ENCODE data around the gene ZXDC. TPM values are rescaled to one million over a fixed set of nuclear protein-coding genes. Genes with fewer than 3 reads are reported as not detected.

Gene ZXDC
- total RNA-seq, 1 experiment from 2014 or later, result 33.3 TPM

DNA sequence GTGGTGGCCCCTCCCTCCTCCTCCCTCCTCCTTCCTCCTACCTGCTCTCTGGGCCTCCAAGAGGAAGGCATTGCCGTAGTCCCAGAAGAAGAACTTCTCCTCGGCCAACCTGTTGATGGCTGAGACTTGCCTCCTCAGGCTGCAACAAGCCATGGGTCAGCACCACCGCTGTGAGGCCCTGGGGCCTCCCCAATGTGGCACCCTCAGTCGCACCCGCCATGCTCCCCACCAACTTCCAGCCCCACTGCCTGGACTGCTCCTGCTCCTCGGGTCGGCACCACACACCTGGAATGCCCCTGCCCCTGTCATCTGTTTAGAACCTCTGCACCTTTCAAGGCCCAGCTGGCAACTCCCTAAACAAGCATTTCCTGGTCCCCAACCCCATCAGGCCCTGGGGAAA, 24.3 kb upstream of the ZXDC start:
- intact Hi-C loops (cut with micrococcal nuclease; ENCODE audit: unreplicated experiment) (no loop called here), in situ Hi-C loops (cut with HindIII; ENCODE audit: low pct_unique_long_range_greater_than_20kb, low sequenced_read_pairs) (no loop called here)
- TF ChIP-seq SIN3A (IDR thresholded peaks at IDR 0.05; ENCODE audit: borderline replicate concordance, insufficient read depth, low read depth, low read length) (no peak), POLR2AphosphoS5 (IDR thresholded peaks at IDR 0.05; ENCODE audit: low read depth, low read length) (no peak), TCF7L2 (IDR thresholded peaks at IDR 0.05; ENCODE audit: low read depth, low read length) (no peak)
- TF ChIP-seq, protein P1, sequence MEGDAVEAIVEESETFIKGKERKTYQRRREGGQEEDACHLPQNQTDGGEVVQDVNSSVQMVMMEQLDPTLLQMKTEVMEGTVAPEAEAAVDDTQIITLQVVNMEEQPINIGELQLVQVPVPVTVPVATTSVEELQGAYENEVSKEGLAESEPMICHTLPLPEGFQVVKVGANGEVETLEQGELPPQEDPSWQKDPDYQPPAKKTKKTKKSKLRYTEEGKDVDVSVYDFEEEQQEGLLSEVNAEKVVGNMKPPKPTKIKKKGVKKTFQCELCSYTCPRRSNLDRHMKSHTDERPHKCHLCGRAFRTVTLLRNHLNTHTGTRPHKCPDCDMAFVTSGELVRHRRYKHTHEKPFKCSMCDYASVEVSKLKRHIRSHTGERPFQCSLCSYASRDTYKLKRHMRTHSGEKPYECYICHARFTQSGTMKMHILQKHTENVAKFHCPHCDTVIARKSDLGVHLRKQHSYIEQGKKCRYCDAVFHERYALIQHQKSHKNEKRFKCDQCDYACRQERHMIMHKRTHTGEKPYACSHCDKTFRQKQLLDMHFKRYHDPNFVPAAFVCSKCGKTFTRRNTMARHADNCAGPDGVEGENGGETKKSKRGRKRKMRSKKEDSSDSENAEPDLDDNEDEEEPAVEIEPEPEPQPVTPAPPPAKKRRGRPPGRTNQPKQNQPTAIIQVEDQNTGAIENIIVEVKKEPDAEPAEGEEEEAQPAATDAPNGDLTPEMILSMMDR (IDR thresholded peaks at IDR 0.05), result no peak
- TF ChIP-seq, protein P2, sequence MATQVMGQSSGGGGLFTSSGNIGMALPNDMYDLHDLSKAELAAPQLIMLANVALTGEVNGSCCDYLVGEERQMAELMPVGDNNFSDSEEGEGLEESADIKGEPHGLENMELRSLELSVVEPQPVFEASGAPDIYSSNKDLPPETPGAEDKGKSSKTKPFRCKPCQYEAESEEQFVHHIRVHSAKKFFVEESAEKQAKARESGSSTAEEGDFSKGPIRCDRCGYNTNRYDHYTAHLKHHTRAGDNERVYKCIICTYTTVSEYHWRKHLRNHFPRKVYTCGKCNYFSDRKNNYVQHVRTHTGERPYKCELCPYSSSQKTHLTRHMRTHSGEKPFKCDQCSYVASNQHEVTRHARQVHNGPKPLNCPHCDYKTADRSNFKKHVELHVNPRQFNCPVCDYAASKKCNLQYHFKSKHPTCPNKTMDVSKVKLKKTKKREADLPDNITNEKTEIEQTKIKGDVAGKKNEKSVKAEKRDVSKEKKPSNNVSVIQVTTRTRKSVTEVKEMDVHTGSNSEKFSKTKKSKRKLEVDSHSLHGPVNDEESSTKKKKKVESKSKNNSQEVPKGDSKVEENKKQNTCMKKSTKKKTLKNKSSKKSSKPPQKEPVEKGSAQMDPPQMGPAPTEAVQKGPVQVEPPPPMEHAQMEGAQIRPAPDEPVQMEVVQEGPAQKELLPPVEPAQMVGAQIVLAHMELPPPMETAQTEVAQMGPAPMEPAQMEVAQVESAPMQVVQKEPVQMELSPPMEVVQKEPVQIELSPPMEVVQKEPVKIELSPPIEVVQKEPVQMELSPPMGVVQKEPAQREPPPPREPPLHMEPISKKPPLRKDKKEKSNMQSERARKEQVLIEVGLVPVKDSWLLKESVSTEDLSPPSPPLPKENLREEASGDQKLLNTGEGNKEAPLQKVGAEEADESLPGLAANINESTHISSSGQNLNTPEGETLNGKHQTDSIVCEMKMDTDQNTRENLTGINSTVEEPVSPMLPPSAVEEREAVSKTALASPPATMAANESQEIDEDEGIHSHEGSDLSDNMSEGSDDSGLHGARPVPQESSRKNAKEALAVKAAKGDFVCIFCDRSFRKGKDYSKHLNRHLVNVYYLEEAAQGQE (IDR thresholded peaks at IDR 0.05; ENCODE audit: insufficient read depth in 1 of 2, low read depth in 2 of 2, low read length in 1 of 2), result no peak
- ChIA-PET CTCF (no interaction called here), POLR2A (no interaction called here)
- BruUV-seq (replicated peaks), result no TSS peak
- H3K36me3 ChIP-seq (ENCODE audit: control insufficient read depth, insufficient read depth, low read length), result no peaks in the 10 kb centered on the region
- no peak overlapping the region for H3K27ac ChIP-seq (ENCODE audit: low read length)
- H3K27me3 ChIP-seq (ENCODE audit: control insufficient read depth, insufficient read depth, low read length), result peaks cover 7% of the 10 kb centered on the region
- no peaks in the 10 kb centered on the region for H3K9me3 ChIP-seq (ENCODE audit: control insufficient read depth, insufficient read depth, low read depth, low read length)
- ATAC-seq (no peak), DNase-seq (ENCODE audit: low read depth, low spot score) (no peak)
- no peak overlapping the region for H3K4me3 ChIP-seq (ENCODE audit: low read depth in 2 of 2, low read length in 2 of 2)
- H3K4me1 ChIP-seq (ENCODE audit: control insufficient read depth, insufficient read depth, low read length), result no peaks in the 10 kb centered on the region; the same call in 1 of the 2 replicates

DNA sequence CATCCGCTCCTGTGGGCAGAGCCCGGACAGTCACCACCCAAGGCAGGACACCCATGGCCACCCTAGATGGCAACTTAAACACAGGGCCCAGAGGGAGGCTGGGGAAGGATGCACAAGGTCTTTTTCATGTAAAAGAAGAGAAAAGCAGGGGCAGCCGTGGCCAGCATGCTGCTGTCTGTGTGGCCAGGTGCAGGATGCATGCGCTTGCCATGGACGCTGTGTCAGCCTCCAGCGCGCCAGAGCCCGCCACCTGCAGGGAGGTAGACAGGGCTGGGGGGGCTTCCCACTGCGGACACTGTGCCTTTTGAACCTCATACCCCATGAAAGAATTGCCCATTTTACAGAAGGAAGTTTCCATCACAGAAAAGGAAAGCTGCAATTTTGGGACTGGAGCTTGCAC, 23.7 kb upstream of the ZXDC start:
- H3K27ac ChIP-seq (ENCODE audit: low read length), result no peak overlapping the region
- H3K36me3 ChIP-seq (ENCODE audit: control insufficient read depth, insufficient read depth, low read length), result no peaks in the 10 kb centered on the region
- DNase-seq (ENCODE audit: low read depth, low spot score) (no peak), ATAC-seq (no peak)
- ChIA-PET POLR2A (no interaction called here), CTCF (no interaction called here)
- TF ChIP-seq, protein P2 (IDR thresholded peaks at IDR 0.05; ENCODE audit: insufficient read depth in 1 of 2, low read depth in 2 of 2, low read length in 1 of 2), result no peak
- TF ChIP-seq SIN3A (IDR thresholded peaks at IDR 0.05; ENCODE audit: borderline replicate concordance, insufficient read depth, low read depth, low read length) (no peak), POLR2AphosphoS5 (IDR thresholded peaks at IDR 0.05; ENCODE audit: low read depth, low read length) (no peak), TCF7L2 (IDR thresholded peaks at IDR 0.05; ENCODE audit: low read depth, low read length) (no peak)
- TF ChIP-seq, protein P1 (IDR thresholded peaks at IDR 0.05), result no peak
- no peaks in the 10 kb centered on the region for H3K9me3 ChIP-seq (ENCODE audit: control insufficient read depth, insufficient read depth, low read depth, low read length)
- in situ Hi-C loops (cut with HindIII; ENCODE audit: low pct_unique_long_range_greater_than_20kb, low sequenced_read_pairs) (no loop called here), intact Hi-C loops (cut with micrococcal nuclease; ENCODE audit: unreplicated experiment) (no loop called here)
- H3K4me1 ChIP-seq (ENCODE audit: control insufficient read depth, insufficient read depth, low read length), result no peaks in the 10 kb centered on the region; the same call in 1 of the 2 replicates
- H3K4me3 ChIP-seq (ENCODE audit: low read depth in 2 of 2, low read length in 2 of 2), result no peak overlapping the region
- no TSS peak for BruUV-seq (replicated peaks)
- peaks cover 3% of the 10 kb centered on the region; the same call in 1 of the 2 replicates for H3K27me3 ChIP-seq (ENCODE audit: control insufficient read depth, insufficient read depth, low read length)

Measured in Panc1 (cell line).